Stimulated activated effector memory CD8-positive, alpha-beta T cell treated with anti-CD3 and anti-CD28 coated beads, Interleukin-12 subunit alpha, Interleukin-12 subunit beta, amount 100 ng/mL, for 72 hours (primary cell): Measurements from ENCODE around the gene MEIS1.
A peak's percentile ranks its signal among the peaks of the same experiment; 100 is the strongest.

Experiments used
- ATAC-seq: fragments of 150-1000 bp; cut with Tn5 transposase; 2 replicates; pipeline ENCODE4 v1.10.0; 2021
- DNase-seq, 2 donors: peaks; one replicate each; pipeline ENCODE4 v3.0.0; 2021 to 2022; ENCODE audit warnings: low spot score in 2 of 2
- H3K27ac Mint-ChIP-seq: one replicate; pipeline ENCODE4 v1.8.0; 2022; ENCODE audit warnings: mild to moderate bottlenecking, mixed read lengths
- H3K36me3 Mint-ChIP-seq: one replicate; pipeline ENCODE4 v1.8.0; 2022; ENCODE audit warnings: mild to moderate bottlenecking, mixed read lengths
- H3K4me1 Mint-ChIP-seq: one replicate; pipeline ENCODE4 v1.8.0; 2022; ENCODE audit warnings: mixed read lengths
- H3K4me3 Mint-ChIP-seq: one replicate; pipeline ENCODE4 v1.8.0; 2022; ENCODE audit warnings: mild to moderate bottlenecking, mixed read lengths
- H3K9me3 Mint-ChIP-seq: one replicate; pipeline ENCODE4 v1.8.0; 2022; ENCODE audit warnings: mixed read lengths

MEIS1 gene

DNA sequence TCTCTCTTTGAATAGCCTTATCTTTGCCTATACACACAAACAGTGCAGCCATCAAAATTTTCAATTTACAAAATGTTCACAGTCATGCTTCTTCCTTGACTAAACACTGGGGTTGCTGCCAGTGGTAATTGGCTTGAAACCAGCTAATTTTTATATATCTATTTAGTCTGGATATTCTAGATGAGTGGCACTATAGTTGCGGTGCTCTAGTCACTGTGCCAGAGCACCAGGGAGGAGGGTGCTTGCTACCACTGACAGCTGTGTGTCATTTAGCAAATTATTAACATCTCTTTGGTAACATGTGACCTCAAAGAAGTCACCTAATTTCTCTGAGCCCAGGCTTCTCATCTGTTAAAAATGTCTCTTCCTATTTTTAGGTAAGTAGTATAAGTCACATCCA lies 130.4 kb downstream of the MEIS1 start:
- no peaks in the 10 kb centered on the region for H3K9me3 Mint-ChIP-seq
- no peaks in the 10 kb centered on the region for H3K36me3 Mint-ChIP-seq
- DNase-seq, result no peak
- no peaks in the 10 kb centered on the region for H3K4me1 Mint-ChIP-seq
- no peak overlapping the region for H3K27ac Mint-ChIP-seq
- ATAC-seq, result no peak
- H3K4me3 Mint-ChIP-seq, result no peak overlapping the region

DNA sequence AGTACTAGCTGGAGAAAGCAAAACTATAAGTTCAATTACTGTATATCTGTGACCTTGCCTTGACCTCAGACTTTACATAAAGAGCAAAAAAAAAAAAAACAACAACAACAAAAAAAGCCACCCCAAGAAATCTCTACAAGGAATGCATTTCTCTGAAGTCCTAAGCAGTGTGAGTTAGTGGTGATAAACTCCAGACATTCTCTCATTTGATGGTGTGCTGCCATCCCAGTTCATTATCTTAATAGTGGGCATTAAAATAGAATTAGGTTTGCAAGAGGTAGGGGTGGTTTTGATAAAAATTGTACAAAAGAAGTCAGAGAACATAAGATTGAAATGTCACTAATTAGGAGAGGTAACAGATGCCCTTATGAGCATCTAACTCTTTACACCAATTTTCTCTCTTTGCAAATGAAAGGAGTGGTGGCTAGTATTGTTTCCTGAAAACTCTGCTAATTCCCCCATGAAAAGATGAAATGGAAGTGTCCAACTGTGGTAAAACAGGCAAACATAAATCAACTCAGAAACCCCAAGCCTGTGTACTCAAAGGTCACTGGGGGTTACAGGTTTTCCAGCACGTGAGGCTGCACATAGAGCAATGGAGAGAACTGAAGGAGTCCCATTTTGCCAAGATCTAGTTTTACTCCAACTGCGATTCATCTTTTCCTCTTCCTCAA lies 131.9 kb downstream of the MEIS1 start:
- Mint-ChIP-seq H3K9me3 (no peaks in the 10 kb centered on the region), H3K4me3 (no peak overlapping the region), H3K36me3 (no peaks in the 10 kb centered on the region), H3K27ac (no peak overlapping the region), H3K4me1 (no peaks in the 10 kb centered on the region)
- DNase-seq (no peak), ATAC-seq (no peak)

DNA sequence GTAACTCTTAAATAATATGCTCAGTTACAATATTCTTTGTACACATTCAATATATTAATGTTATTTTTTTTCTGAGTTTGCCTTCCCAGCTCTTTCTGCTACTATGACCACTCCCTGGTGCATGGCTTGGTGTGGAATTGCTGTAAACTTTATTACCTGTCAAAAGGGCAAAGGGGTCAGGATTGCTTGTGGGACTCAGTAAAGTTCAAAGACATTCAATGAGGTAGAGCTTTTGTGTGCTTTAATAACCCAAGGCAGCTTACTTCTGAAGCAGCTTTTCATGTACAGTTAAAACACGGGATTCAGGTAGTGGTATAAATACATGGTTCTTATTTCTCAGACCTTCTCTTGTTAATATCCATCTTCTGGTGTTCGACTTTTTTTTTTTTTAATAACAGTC lies 132.8 kb downstream of the MEIS1 start:
- Mint-ChIP-seq H3K9me3 (no peaks in the 10 kb centered on the region), H3K4me3 (no peak overlapping the region), H3K4me1 (no peaks in the 10 kb centered on the region), H3K27ac (no peak overlapping the region), H3K36me3 (no peaks in the 10 kb centered on the region)
- ATAC-seq, result no peak
- DNase-seq, result no peak

DNA sequence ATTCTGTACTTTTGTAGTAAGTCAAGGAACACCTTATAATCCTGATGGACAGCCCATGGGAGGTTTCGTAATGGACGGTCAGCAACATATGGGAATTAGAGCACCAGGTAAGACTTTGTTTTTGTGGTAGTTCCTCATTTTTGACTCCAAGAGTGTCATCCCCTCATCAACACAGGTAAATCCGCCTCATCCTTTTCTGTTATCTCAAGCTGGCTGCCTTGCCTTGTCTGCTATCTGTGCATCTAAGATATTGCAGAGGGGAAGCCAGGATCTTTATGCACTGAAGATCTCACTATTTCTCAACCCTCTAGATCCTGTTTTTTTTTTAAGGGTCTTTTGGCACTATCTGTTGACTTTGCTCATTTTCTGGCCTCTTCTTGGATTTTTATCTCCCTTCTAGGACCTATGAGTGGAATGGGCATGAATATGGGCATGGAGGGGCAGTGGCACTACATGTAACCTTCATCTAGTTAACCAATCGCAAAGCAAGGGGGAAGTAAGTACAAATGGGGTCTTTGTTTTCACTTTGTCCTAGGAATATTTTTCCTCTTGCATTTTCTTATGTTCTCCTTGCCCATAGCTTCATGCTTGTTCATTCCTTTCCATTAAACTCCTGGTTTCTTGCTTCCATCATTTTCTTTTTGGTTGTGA lies 133.8 kb downstream of the MEIS1 start:
- H3K36me3 Mint-ChIP-seq, result no peaks in the 10 kb centered on the region
- H3K9me3 Mint-ChIP-seq, result no peaks in the 10 kb centered on the region
- no peak overlapping the region for H3K27ac Mint-ChIP-seq
- no peak for ATAC-seq
- H3K4me1 Mint-ChIP-seq, result no peaks in the 10 kb centered on the region
- no peak for DNase-seq
- no peak overlapping the region for H3K4me3 Mint-ChIP-seq

DNA sequence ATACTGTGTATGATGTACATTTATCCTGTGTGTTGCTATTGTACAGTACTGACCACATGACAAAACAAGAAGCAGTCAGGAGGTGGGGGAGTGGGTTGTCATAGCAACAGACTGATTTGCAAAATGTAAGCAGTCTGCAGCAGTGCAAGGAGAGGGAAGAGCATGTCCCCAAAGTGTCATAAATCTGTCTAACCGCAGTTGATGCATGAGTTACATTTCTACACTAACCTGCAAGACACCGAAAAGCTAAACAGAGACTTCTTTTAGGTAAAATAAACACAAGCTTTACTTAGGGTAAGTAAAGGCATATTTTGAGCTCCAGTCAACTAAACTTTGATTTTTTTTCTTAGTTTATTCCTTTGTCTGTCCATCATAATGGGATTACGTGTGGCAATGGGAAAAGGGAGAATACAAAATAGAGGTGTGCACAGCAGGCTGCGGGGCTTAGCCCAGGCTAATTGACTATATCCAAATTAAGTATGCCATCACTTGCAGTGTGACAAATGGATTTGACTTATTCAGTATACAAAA lies 134.5 kb downstream of the MEIS1 start:
- ATAC-seq (no peak), DNase-seq (no peak)
- H3K4me3 Mint-ChIP-seq, result no peak overlapping the region
- no peaks in the 10 kb centered on the region for H3K4me1 Mint-ChIP-seq
- H3K36me3 Mint-ChIP-seq, result no peaks in the 10 kb centered on the region
- no peak overlapping the region for H3K27ac Mint-ChIP-seq
- H3K9me3 Mint-ChIP-seq, result no peaks in the 10 kb centered on the region

DNA sequence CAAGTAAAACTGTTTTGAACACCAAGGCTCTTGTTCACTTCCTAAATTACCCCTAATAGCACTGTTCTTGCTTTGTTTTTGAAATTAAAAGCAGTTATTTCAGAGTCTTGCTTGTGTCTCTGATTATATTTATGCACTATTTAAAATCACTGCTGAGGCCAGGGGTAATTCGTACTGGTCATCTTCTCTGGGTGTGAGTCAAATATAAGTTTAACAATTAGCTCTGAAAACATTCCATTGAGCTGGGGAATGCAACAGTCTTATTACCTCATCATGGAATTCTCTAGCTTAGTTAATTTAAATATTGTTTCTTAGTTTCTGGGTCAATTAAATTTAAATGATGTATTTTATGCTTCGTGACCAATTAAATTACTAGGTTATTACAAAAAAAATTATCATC lies 135.0 kb downstream of the MEIS1 start:
- no peaks in the 10 kb centered on the region for H3K9me3 Mint-ChIP-seq
- no peak for DNase-seq
- no peak overlapping the region for H3K4me3 Mint-ChIP-seq

DNA sequence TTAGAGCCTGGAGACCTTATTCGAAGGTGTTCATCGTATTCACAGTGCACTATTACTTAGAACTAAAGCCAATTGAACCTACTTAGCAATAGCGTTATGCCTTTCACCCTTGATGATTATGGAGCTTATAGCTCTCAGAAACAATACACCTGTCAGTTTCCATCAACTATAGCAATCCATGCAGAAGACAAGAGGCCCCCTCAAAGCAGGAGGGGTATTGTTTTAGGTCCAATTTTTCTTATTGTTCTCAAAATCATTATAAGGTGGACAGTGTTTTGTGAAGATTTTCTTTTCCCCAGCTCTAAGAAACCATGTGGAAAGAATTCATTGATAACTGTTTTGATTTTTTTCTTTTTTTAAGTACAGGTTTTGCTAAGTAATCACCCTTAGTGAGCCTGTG lies 135.5 kb downstream of the MEIS1 start:
- no peak overlapping the region for H3K4me3 Mint-ChIP-seq
- DNase-seq (no peak), ATAC-seq (no peak)
- H3K4me1 Mint-ChIP-seq, result no peaks in the 10 kb centered on the region
- H3K9me3 Mint-ChIP-seq, result no peaks in the 10 kb centered on the region
- H3K36me3 Mint-ChIP-seq, result no peaks in the 10 kb centered on the region
- no peak overlapping the region for H3K27ac Mint-ChIP-seq

More for the DNA sequence above, 135.0 kb downstream of the MEIS1 start:
- H3K4me1 Mint-ChIP-seq, result no peaks in the 10 kb centered on the region
- no peaks in the 10 kb centered on the region for H3K36me3 Mint-ChIP-seq
- ATAC-seq, result no peak
- no peak overlapping the region for H3K27ac Mint-ChIP-seq

DNA sequence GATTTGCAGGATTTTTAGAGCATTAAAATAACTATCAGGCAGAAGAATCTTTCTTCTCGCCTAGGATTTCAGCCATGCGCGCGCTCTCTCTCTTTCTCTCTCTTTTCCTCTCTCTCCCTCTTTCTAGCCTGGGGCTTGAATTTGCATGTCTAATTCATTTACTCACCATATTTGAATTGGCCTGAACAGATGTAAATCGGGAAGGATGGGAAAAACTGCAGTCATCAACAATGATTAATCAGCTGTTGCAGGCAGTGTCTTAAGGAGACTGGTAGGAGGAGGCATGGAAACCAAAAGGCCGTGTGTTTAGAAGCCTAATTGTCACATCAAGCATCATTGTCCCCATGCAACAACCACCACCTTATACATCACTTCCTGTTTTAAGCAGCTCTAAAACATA lies 137.0 kb downstream of the MEIS1 start:
- ATAC-seq (no peak), DNase-seq (no peak)
- Mint-ChIP-seq H3K9me3 (no peaks in the 10 kb centered on the region), H3K4me3 (no peak overlapping the region), H3K4me1 (no peaks in the 10 kb centered on the region), H3K27ac (no peak overlapping the region), H3K36me3 (no peaks in the 10 kb centered on the region)

DNA sequence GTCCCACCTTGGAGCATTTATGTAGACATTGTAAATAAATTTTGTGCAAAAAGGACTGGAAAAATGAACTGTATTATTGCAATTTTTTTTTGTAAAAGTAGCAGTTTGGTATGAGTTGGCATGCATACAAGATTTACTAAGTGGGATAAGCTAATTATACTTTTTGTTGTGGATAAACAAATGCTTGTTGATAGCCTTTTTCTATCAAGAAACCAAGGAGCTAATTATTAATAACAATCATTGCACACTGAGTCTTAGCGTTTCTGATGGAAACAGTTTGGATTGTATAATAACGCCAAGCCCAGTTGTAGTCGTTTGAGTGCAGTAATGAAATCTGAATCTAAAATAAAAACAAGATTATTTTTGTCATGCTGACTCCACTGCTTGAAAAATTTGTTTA lies 137.5 kb downstream of the MEIS1 start:
- no peaks in the 10 kb centered on the region for H3K4me1 Mint-ChIP-seq
- DNase-seq (no peak), ATAC-seq (no peak)
- H3K27ac Mint-ChIP-seq, result no peak overlapping the region
- no peaks in the 10 kb centered on the region for H3K36me3 Mint-ChIP-seq
- H3K9me3 Mint-ChIP-seq, result no peaks in the 10 kb centered on the region
- H3K4me3 Mint-ChIP-seq, result no peak overlapping the region

DNA sequence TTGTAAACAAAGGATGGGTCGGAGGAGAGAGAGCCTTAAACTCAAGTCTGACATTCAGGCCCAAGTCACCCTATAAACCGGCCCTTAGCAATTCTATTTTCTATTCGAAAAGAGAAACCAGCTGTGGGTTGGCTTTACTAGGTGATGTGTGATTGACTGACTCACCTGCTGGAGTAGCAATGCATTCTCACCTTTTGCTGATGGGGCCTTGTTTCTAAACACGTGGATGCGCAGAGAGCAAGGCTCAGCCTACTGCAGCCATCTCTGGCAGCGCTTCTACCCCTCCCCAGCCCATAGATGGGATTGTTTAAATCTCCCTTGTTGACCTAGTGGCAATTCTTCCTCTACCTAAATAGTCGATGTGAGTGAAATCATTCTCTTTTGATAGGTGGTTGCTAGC lies 138.5 kb downstream of the MEIS1 start:
- Mint-ChIP-seq H3K36me3 (no peaks in the 10 kb centered on the region), H3K4me3 (no peak overlapping the region), H3K9me3 (no peaks in the 10 kb centered on the region), H3K27ac (no peak overlapping the region), H3K4me1 (no peaks in the 10 kb centered on the region)
- no peak for ATAC-seq
- DNase-seq, result no peak

DNA sequence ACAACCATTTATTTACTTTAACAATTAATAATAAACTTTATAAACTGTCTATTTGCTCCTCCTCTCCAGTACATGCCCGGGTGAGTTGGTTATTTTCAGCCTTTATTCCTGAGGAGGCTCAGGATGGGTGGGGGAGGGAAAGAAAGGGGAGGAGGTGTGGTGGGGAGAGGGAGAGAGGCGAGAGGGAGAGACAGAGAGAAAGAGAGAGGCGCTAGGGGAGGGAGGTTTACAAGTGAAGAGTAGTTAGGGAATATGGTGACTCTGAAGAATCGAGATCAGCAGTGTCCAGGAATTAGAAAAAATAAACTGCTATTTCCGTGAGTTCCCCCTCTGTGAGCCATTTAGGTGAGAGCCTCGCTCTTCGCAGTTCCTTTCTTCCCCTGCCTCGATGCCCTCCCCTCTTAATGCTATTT lies 138.9 kb downstream of the MEIS1 start:
- ATAC-seq (no peak), DNase-seq (no peak)
- no peaks in the 10 kb centered on the region for H3K36me3 Mint-ChIP-seq
- H3K27ac Mint-ChIP-seq, result no peak overlapping the region
- H3K4me3 Mint-ChIP-seq, result no peak overlapping the region
- H3K9me3 Mint-ChIP-seq, result no peaks in the 10 kb centered on the region
- no peaks in the 10 kb centered on the region for H3K4me1 Mint-ChIP-seq

DNA sequence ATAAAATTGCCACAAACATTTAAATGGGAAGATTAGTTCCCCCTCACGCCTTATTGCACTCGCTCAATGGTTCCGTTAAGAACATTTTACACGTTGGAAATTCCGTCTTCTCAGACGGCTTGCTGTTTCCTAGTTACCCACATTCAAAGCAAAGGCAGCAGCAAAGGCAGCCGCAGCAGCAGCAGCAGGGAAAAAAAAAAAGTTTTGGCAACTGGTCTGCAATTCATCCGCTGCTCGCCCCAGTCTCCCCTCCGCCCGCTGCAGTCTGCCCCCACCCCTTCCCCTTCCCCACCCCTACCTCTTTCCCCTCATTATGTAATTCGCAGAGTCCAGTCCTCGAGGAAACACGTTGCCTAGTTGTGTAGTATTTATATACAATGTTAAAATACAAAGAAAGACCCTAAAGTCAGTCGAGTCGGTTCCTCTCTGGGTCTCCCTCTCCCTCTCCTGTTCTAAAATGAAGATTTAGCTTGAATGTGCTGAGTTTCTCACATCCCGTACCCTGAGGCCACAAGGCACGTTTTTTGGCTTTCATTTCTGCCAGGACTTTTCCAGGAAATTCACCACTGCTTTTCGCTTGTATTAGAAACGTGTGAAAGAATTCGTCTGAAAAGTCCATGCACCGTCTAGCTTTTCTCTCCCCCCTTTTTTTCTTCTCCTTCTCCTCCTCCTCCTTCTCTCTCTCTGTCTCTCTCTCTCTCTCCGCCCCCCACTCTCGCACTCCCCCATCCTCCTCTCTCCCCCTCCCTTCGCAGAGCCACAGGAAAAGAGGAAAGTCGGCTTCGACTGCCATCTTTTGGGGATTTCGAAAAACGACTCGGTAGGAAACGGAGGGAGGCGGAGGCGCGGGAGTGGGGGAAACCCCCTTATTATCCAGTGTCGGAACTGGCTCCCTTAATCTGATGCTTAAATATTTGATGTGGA lies 140.0 kb downstream of the MEIS1 start:
- H3K4me3 Mint-ChIP-seq, result peak overlapping the region; percentile 11
- DNase-seq (no peak), ATAC-seq (no peak)
- no peak overlapping the region for H3K27ac Mint-ChIP-seq
- no peaks in the 10 kb centered on the region for H3K36me3 Mint-ChIP-seq
- H3K4me1 Mint-ChIP-seq, result no peaks in the 10 kb centered on the region
- no peaks in the 10 kb centered on the region for H3K9me3 Mint-ChIP-seq

DNA sequence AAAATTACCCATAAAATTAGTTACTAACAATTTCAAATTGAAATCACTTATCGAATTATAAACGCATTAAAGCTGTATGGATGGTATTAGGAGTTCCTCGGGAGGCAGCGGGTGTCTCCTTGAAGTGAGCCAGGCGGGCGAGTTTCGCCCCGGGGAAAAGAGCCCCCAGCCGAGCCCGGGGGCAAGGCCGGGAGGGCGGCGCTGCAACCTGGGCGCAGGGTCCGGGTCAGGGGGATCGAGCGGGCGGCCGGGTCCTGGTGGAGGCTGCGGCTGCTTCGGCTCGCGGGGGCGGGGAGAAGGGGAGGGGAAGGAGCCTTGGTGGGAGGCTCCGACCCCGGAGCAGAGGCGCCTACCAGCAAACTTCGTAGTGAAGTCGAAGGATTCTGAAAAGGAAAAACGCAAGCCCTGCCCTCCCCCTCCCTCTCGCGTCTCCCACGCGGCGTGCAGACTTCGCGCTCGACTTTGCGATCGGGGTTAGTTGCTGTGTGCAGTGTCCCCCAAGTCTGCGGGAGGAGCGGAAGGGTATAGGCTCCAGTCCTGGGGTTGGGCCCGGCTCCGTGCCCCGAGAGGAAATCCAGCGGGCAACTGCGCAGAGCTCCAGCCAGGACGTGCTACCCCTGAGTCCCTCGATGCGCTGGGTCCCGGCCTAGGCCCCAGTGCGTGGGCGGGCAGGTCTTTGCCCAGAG lies 140.8 kb downstream of the MEIS1 start:
- Mint-ChIP-seq H3K4me1 (no peaks in the 10 kb centered on the region), H3K27ac (no peak overlapping the region), H3K4me3 (peak overlapping the region; percentile 11), H3K9me3 (no peaks in the 10 kb centered on the region), H3K36me3 (no peaks in the 10 kb centered on the region)
- DNase-seq (no peak), ATAC-seq (no peak)

DNA sequence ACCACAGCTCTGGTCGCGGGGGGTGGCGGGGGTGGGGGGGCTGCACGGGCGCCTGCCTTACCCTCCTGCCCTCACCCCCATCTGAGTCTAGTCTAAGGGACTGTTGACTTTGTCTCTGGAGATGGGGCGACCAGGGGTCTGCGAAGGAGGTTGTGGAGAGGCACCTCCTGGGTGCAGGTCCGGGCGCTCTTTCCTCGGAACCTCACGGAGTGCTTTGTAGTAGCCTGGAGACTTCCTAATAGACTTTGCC lies 141.3 kb downstream of the MEIS1 start:
- Mint-ChIP-seq H3K4me1 (no peaks in the 10 kb centered on the region), H3K36me3 (no peaks in the 10 kb centered on the region), H3K9me3 (no peaks in the 10 kb centered on the region), H3K27ac (no peak overlapping the region), H3K4me3 (no peak overlapping the region)
- no peak for ATAC-seq
- DNase-seq, result no peak

DNA sequence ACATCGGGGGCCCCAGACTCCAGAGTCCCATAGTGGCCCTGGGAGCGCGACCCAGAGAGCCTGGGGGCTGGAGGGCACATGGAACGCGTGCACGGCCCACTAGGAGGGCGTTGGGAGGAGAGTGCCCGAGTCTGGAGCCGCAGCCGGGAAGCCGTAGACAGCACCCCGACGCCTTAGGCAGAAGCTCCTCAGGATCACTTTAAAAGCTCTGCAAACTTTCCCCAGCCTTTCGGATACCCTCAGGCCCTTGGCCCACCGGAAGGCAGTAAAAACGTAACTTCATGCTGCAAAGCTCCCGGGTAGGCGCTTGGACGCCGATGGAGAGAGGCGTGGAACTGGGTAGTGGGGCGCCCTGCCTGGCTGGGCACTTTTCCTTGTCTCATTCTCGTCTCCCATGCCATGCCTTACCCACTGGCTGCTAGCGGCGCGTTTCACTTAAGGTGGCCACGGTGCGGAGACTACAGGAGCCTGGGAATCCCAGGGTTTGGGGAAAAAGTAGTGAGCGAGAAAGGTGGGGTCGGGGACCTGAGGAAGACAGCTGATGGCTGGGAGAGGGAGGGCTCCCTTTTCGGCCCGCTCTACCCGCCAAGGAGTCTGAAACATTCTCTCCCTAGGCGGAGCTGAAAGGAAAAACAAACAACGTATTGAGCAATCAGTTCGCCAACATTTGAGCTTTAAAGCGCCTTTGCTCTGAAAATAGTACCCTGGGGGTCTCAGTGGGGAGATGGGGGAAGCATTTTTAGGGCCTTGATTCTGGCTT lies 141.8 kb downstream of the MEIS1 start:
- no peak overlapping the region for H3K4me3 Mint-ChIP-seq
- H3K9me3 Mint-ChIP-seq, result no peaks in the 10 kb centered on the region
- DNase-seq (no peak), ATAC-seq (peak; percentile 32)
- no peaks in the 10 kb centered on the region for H3K4me1 Mint-ChIP-seq
- H3K27ac Mint-ChIP-seq, result no peak overlapping the region
- H3K36me3 Mint-ChIP-seq, result no peaks in the 10 kb centered on the region
